ENCODE results near the gene RNASEH2C. TPM values are rescaled to one million over a fixed set of nuclear protein-coding genes. Genes with fewer than 3 reads are reported as not detected.

Gene RNASEH2C
- total and polyA plus RNA-seq, 10 of the 15 experiments (the other 5 are each of a cell fraction or from before 2014, with no cell fraction given), result 5.0 to 160 (median 47.1) TPM

GRCh38 chr11:65716302-65716701 is 4.3 kb downstream of the RNASEH2C start:
- Histone ChIP-seq H4K20me1 (ENCODE audit: control insufficient read depth, insufficient read depth) (no peaks in the 10 kb centered on the region; the same call in 1 of the 2 replicates), H3K27me3 (replicated peaks in 1 of 2; ENCODE audit: control insufficient read depth in 2 of 2, insufficient read depth in 2 of 2, low read length in 1 of 2) (no peaks in the 10 kb centered on the region), H3K4me2 (ENCODE audit: control insufficient read depth, insufficient read depth) (no peak overlapping the region), H2AFZ (ENCODE audit: control insufficient read depth, low read depth, low read length) (no peak overlapping the region), H3K4me1 (ENCODE audit: control insufficient read depth, insufficient read depth, low read length) (peaks cover 21% of the 10 kb centered on the region), H3K36me3 (ENCODE audit: control insufficient read depth in 2 of 2, insufficient read depth in 2 of 2, low read length in 1 of 2) (peaks cover 29 to 34% of the 10 kb centered on the region in 2 experiments; a peak in 3 of 4 replicates), H3K4me3 (no peak overlapping the region), H3K27ac (ENCODE audit: control insufficient read depth, insufficient read depth) (no peak overlapping the region), H3K9me3 (replicated peaks; ENCODE audit: control insufficient read depth, insufficient read depth, low read length) (no peaks in the 10 kb centered on the region), H3K9ac (ENCODE audit: control insufficient read depth, insufficient read depth, low read length) (no peak overlapping the region), H3K79me2 (ENCODE audit: control insufficient read depth, insufficient read depth, low read length) (peaks cover 26% of the 10 kb centered on the region)
- DNase-seq (ENCODE audit: low read depth, low spot score) (no peak), FAIRE-seq (no peak), ATAC-seq (no peak)
- SMC1A ChIA-PET (ENCODE audit: uncharacterized antibody, unreplicated experiment), result no interaction called here
- BruUV-seq (replicated peaks), result no TSS peak
- TF ChIP-seq ZNF207 (IDR thresholded peaks at IDR 0.05; ENCODE audit: borderline replicate concordance) (no peak), NR2C1 (IDR thresholded peaks at IDR 0.05) (no peak), NFYB (IDR thresholded peaks at IDR 0.05; ENCODE audit: insufficient read depth, low read depth, low read length) (no peak)
- in situ Hi-C loops (cut with MboI) (no loop called here), intact Hi-C loops (cut with micrococcal nuclease; ENCODE audit: unreplicated experiment) (loop anchor here (10.0 kb wide), 1 partner anchor 842 kb away; the partner anchor contains the start of gene EHD1)
- CTCF ChIA-PET, result no interaction called here
- POLR2A ChIA-PET, result no interaction called here
- RAD21 ChIA-PET (ENCODE audit: unreplicated experiment), result no interaction called here
- 90% methylated on average over 7 of the region's 7 CpGs for WGBS (ENCODE audit: insufficient coverage, insufficient replicate concordance, low lambda C conversion rate, missing lambda C conversion rate)

- H3K79me2 ChIP-seq (ENCODE audit: control insufficient read depth, insufficient read depth, low read length), result peaks cover 17% of the 10 kb centered on the region
- WGBS (ENCODE audit: insufficient coverage, insufficient replicate concordance, low lambda C conversion rate, missing lambda C conversion rate), result 96% methylated on average over 16 of the region's 16 CpGs
- no peak for FAIRE-seq
These were observed 6.2 kb downstream of the RNASEH2C start for GRCh38 chr11:65714433-65714832.

More at GRCh38 chr11:65714433-65714832, 6.2 kb downstream of the RNASEH2C start:
- H3K9me3 ChIP-seq (replicated peaks; ENCODE audit: control insufficient read depth, insufficient read depth, low read length), result no peaks in the 10 kb centered on the region
- peaks cover 29 to 34% of the 10 kb centered on the region in 2 experiments; a peak in 3 of 4 replicates for H3K36me3 ChIP-seq (ENCODE audit: control insufficient read depth in 2 of 2, insufficient read depth in 2 of 2, low read length in 1 of 2)
- no peak for ATAC-seq
- no peak overlapping the region for H3K27ac ChIP-seq (ENCODE audit: control insufficient read depth, insufficient read depth)
- RAD21 ChIA-PET (ENCODE audit: unreplicated experiment), result no interaction called here
- no peaks in the 10 kb centered on the region; the same call in 1 of the 2 replicates for H4K20me1 ChIP-seq (ENCODE audit: control insufficient read depth, insufficient read depth)
- peaks cover 19% of the 10 kb centered on the region for H3K4me1 ChIP-seq (ENCODE audit: control insufficient read depth, insufficient read depth, low read length)
- no peak overlapping the region for H3K4me2 ChIP-seq (ENCODE audit: control insufficient read depth, insufficient read depth)
- in situ Hi-C loops (cut with MboI), result loop anchor here (5.0 kb wide), 3 partner anchors 63 to 273 kb away; no protein-coding TSS in a partner anchor
- TF ChIP-seq NRF1 (conservative IDR thresholded peaks at IDR 0.05; ENCODE audit: low read depth, low read length) (no peak), CEBPB (IDR thresholded peaks at IDR 0.05; ENCODE audit: borderline replicate concordance in 1 of 2, low read depth in 2 of 2, low read length in 2 of 2) (no peak), CBX3 (IDR thresholded peaks at IDR 0.05; ENCODE audit: borderline replicate concordance, low read depth) (no peak), NR2C2 (IDR thresholded peaks at IDR 0.05; ENCODE audit: borderline replicate concordance, control insufficient read depth, insufficient read length, low read depth) (no peak), FOS (IDR thresholded peaks at IDR 0.05; ENCODE audit: borderline replicate concordance, extremely low read depth, insufficient read length) (no peak)
- CTCF ChIA-PET, result interaction anchor here (1.1 kb wide), 1 partner anchor 9 kb away, joined by 4 read pairs; no protein-coding TSS in a partner anchor
- no peak overlapping the region for H3K4me3 ChIP-seq
- DNase-seq (ENCODE audit: low read depth, low spot score), result no peak
- intact Hi-C loops (cut with micrococcal nuclease; ENCODE audit: unreplicated experiment), result loop anchor here (5.0 to 10.0 kb wide), 2 partner anchors 68 to 840 kb away; partner anchors contain the start of genes AP5B1 and EHD1
- POLR2A ChIA-PET, result no interaction called here
- no peaks in the 10 kb centered on the region for H3K27me3 ChIP-seq (replicated peaks in 1 of 2; ENCODE audit: control insufficient read depth in 2 of 2, insufficient read depth in 2 of 2, low read length in 1 of 2)
- H2AFZ ChIP-seq (ENCODE audit: control insufficient read depth, low read depth, low read length), result no peak overlapping the region
- H3K9ac ChIP-seq (ENCODE audit: control insufficient read depth, insufficient read depth, low read length), result no peak overlapping the region
- no TSS peak for BruUV-seq (replicated peaks)
- SMC1A ChIA-PET (ENCODE audit: uncharacterized antibody, unreplicated experiment), result interaction anchor here (1.2 kb wide), 1 partner anchor 55 kb away, joined by 3 read pairs; no protein-coding TSS in a partner anchor

All from GM12878 (cell line).